UCSD-AML1 (cell line): Measurements from ENCODE around the gene PSD4.

Source experiments
- DNase-seq: peaks from one replicate; lab custom pipeline; 2025; ENCODE audit not compliant: unreplicated experiment; lab: John Stamatoyannopoulos, UW

The PSD4 gene

DNA sequence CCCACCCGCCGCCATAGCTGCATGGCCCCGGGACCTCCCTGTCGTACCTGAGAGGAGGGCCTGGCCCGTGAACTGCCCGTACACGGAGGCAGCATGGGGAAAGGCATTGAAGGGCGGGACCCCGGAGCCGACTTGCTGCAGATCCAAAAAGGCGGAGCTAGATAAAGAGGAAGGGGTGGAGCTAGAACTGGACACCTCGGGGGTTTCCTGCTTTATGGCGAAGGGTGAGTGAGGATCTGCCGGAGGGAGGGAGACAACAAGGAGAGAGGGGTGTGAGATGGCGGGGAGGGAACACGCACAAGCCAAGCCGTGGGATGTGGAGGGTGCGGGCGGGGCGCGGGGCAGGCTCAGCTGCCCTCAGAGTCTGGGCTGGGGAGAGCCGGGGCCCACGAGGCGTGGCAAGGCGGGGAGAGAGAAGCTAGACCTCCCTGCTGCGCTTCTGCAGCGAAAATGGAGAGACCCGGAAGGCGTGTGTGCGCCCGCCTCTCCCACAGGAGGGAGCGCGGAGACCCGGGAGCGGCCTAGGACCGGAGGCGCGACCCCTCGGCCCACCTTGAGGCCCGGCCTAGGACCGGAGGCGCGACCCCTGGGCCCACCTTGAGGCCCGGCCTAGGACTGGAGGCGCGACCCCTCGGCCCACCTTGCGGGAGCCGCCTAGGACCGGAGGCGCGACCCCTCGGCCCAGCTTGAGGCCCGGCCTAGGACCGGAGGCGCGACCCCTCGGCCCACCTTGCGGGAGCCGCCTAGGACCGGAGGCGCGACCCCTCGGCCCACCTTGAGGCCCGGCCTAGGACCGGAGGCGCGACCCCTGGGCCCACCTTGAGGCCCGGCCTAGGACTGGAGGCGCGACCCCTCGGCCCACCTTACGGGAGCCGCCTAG is 61.8 kb downstream of the PSD4 start:
- peak; percentile 65 for DNase-seq

GRCh38 chr2:113236367-113237159 is 62.8 kb downstream of the PSD4 start:
- no peak for DNase-seq

GRCh38 chr2:113237604-113238160 is 63.9 kb downstream of the PSD4 start:
- no peak for DNase-seq

- DNase-seq: no peak
These were observed 65.4 kb downstream of the PSD4 start for GRCh38 chr2:113238871-113239839.

DNA sequence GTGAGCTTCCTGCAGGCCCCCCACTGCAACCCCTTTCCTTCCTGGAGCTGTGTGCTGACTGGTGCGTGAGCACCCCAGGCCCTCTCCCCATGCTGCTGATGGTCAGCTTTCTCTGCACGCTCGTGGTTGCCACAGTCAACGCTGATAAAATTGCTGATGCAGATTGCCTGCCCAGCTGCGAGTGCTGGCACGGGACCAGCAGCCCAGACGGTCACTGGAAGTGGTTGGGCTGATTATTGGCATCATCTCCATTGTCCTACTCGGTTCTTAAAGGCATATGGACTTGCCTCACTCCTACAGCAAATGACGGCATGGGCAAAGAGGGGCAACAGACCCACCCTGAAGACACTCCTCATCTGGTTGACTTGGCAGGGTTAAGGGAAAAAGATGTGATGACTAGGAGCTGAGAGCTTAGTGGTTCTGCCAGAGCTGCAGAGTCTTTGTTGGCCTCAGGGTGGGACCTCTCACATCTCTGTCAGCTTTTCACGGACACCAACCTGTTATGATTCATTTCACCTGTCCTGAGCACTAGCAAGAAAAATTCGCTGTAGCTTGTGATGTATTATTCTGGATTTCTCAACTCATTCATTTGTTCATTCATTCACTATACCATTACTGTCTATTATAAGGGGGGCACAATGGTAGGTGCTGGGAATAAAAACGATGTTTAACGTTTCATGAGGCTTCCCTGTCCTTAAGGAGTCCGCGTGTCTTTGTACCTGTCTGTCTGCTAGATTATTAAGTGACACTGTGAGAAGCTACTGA is 66.6 kb downstream of the PSD4 start:
- no peak for DNase-seq

- DNase-seq: no peak
These were observed 67.4 kb downstream of the PSD4 start for GRCh38 chr2:113240915-113241911.

DNA sequence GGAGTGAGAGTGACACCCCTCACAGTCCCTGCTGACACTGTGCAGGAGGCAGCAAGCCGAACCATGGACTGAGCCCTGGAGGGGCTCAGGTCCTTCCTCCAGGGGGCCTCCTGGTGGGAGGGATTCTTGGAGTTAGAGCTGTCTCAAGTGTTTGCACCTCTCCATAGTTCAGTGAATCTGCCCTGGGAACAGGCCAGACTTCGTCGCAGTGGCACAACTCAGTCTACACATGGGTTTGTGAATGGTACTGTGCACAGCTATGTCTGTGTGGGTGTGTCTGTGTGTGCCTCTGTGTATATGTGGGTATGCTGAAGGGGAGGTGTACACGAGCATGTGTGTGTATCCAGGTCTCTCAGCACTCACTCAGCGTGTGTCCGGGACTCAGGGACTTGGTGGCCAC is 68.6 kb downstream of the PSD4 start:
- DNase-seq: no peak

DNA sequence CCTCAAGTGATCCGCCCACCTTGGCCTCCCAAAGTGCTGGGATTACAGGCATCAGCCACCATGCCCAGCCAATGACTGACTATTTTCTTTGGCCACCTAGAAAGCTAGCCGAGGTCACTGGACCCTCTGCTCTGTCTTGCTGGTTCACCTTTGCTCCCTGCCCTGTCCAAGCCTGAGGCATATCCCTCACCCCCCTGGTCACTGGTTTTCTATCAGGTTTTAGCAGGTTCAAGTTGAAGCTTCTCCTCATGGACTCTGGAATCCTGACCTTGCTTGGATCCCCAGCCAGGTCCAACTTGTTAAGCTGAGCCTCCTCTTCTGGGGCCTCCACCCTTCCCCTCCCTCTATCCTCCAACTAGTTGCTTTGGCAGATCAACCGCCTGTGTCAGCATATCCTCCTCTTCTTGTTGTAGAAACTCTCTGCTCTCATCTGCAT is 71.5 kb downstream of the PSD4 start:
- DNase-seq: no peak

GRCh38 chr2:113246606-113247005 is 72.8 kb downstream of the PSD4 start:
- DNase-seq: no peak

DNA sequence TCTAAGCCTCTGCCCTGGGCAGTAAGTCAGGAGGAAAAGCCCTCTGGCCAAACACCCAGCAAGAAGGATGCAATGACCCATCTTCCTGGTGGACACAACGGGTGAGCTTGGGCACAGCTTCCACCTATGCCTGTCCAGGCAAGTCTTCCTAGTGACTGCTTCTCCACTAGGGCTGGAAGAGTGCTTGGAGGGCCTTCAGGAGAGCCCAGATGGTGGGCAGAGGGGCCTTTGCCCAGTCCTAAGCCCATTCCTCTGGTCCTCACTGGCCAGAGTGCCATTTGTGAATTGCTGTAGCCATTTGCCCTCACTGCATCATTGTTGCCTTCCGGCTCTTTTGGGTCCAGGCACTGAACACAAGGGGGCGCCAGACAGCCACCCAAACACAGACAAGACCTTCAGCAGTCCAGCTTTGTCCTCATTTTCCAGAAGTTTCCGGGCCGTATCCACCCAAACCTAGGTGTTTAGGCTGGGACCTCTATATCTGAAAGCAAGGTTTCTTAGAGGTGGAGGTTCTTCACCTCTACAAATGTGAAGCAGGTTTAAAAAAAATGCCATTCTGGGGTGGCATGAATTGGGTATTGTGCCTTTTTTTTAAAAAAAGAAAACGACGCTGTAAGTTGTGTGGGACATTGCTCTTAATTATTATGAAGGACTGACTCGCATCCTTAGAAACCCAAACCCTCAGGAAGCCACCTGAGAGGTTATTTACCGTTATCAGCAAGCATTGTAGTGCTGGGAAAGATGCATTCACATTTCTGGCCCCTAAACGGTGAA is 75.4 kb downstream of the PSD4 start:
- DNase-seq: peak; percentile 75

GRCh38 chr2:113251118-113251517 is 77.3 kb downstream of the PSD4 start:
- peak; percentile 80 for DNase-seq

DNA sequence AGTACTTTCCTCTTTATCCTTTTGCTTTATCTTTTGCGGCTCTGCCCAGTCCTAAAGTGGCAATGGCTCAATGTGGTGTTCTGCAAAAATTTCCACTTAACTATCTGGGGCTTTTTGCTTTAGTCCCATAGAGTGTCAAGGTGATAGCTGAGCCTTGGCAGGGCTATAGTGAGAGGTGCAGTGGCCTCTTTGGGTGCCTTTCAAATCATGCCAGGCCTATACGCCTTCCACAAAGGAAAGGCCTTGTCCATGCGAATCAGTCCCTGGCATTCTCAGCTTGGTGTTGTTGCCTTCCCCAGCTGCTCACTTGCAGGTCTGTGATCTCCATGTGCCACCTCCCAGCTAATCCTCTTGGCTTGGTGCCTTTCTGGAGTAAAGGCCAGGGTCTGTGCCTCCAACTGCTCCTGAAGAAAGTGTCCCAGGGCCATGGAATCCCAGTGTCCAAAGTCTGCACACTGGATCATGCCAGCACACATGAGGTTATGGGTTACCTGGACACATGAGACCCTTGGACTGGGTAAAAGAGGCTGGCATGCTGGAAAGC is 78.3 kb downstream of the PSD4 start:
- no peak for DNase-seq

DNA sequence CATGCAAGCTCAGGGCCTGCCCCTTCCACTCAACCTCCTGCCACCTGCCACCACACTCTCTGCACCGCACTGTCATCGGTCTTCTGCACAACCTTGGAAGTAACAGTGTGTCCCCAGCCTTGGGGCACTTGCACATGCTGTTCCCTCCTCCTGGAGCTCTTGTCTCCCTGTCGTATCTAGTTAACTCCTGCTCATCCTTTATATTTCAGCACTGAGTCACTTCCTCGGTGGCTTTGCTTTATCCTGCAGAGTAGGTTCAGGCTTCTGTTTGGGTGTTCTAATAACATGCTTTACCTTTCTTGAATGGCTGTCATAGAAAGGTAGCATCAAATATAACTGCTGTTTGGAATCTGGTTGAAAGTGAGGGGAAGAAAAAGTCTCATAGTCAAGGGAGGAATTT is 79.7 kb downstream of the PSD4 start:
- no peak for DNase-seq

GRCh38 chr2:113255140-113256070 is 81.6 kb downstream of the PSD4 start:
- DNase-seq: no peak

- no peak for DNase-seq
These were observed 83.9 kb downstream of the PSD4 start for GRCh38 chr2:113257516-113258264.
